MCF 10A (cell line): Measurements from ENCODE around the gene FRZB. TPM values are rescaled to one million over a fixed set of nuclear protein-coding genes. Genes with fewer than 3 reads are reported as not detected.

ENCODE experiments used
- total RNA-seq: library from RNA; stranded (reverse); gene quantifications from 2 replicates; pipeline ENCODE4 v1.2.3, GENCODE V29; 2022

FRZB gene
- total RNA-seq, 1 experiment from 2014 or later: 0.09 TPM

Other genes with a start within 250 kb of the FRZB start
- gene DNAJC10, start 150.4 kb downstream of the FRZB start, total RNA-seq: 204 and 281 TPM in 2 replicates
- 160 and 187 TPM in 2 replicates for gene NCKAP1, start 171.8 kb upstream of the FRZB start, total RNA-seq
- gene DUSP19, start 212.1 kb upstream of the FRZB start, total RNA-seq: 0.84 and 1.0 TPM in 2 replicates